RWPE2 (cell line): ENCODE measurements around the gene SLC35G3.
"Not testable (repeated sequence)": the region's sequence is repeated elsewhere in the genome, so short reads cannot be mapped to it uniquely, and the experiment has no call there.

Experiments used
- ATAC-seq: fragments of 200-7000 bp; cut with Tn5 transposase; 3 replicates; pipeline ENCODE4 v1.9.1; 2021; ENCODE audit warnings: low read depth
- DNase-seq: peaks from one replicate; pipeline ENCODE4 v3.0.0-alpha.2; 2020; ENCODE audit warnings: low spot score
- H3K27ac ChIP-seq: fragments of 450-650 bp; 2 replicates; pipeline ENCODE4 v1.5.1; 2017; ENCODE audit warnings: mild to moderate bottlenecking; ENCODE audit not compliant: poor library complexity, severe bottlenecking
- H3K27me3 ChIP-seq: fragments of 250-450 bp; sonication (Bioruptor Pico); 2 replicates; pipeline ENCODE4 v1.5.1; 2021; ENCODE audit warnings: mild to moderate bottlenecking, moderate library complexity; ENCODE audit not compliant: insufficient read depth, poor library complexity, severe bottlenecking
- H3K36me3 ChIP-seq: fragments of 250-450 bp; sonication (Bioruptor Pico); 2 replicates; pipeline ENCODE4 v1.5.1; 2020; ENCODE audit warnings: low read depth, mild to moderate bottlenecking, moderate library complexity
- H3K4me1 ChIP-seq: fragments of 250-450 bp; sonication (Bioruptor Pico); 2 replicates; pipeline ENCODE4 v1.5.1; 2021; ENCODE audit warnings: mild to moderate bottlenecking, moderate library complexity; ENCODE audit not compliant: insufficient read depth, poor library complexity, severe bottlenecking
- H3K4me3 ChIP-seq: fragments of 250-450 bp; sonication (Bioruptor Pico); 2 replicates; pipeline ENCODE4 v1.5.1; 2021; ENCODE audit warnings: mild to moderate bottlenecking, moderate library complexity; ENCODE audit not compliant: severe bottlenecking
- H3K9me3 ChIP-seq: fragments of 250-450 bp; sonication (Bioruptor Pico); 2 replicates; pipeline ENCODE4 v1.5.1; 2021; ENCODE audit warnings: mild to moderate bottlenecking, moderate library complexity; ENCODE audit not compliant: severe bottlenecking
- CTCF ChIP-seq: fragments of 450-650 bp; IDR thresholded peaks from one replicate; pipeline ENCODE4 v1.5.1; 2017; ENCODE audit warnings: mild to moderate bottlenecking, moderate library complexity; ENCODE audit not compliant: poor library complexity, severe bottlenecking

SLC35G3 gene

GRCh38 chr17:35183332-35183731, 10.9 kb downstream of the SLC35G3 start:
- TF ChIP-seq CTCF, result no peak
- Histone ChIP-seq H3K9me3 (no peaks in the 10 kb centered on the region), H3K27ac (no peak overlapping the region), H3K4me1 (peaks cover 12% of the 10 kb centered on the region), H3K4me3 (no peak overlapping the region), H3K27me3 (no peaks in the 10 kb centered on the region), H3K36me3 (no peaks in the 10 kb centered on the region)
- ATAC-seq, result no peak
- DNase-seq, result no peak

- H3K27me3 ChIP-seq, DNase-seq, H3K27ac ChIP-seq, H3K9me3 ChIP-seq, ATAC-seq, H3K36me3 ChIP-seq, H3K4me3 ChIP-seq, H3K4me1 ChIP-seq: not testable (repeated sequence)
Measured at GRCh38 chr17:35179379-35179778, 14.8 kb downstream of the SLC35G3 start.

GRCh38 chr17:35176897-35177296, 17.3 kb downstream of the SLC35G3 start:
- ATAC-seq (no peak), DNase-seq (no peak)
- H3K4me3 ChIP-seq, result no peak overlapping the region
- no peaks in the 10 kb centered on the region for H3K4me1 ChIP-seq
- TF ChIP-seq CTCF, result no peak
- H3K27me3 ChIP-seq, result no peaks in the 10 kb centered on the region
- H3K9me3 ChIP-seq, result no peaks in the 10 kb centered on the region
- no peak overlapping the region for H3K27ac ChIP-seq
- H3K36me3 ChIP-seq, result no peaks in the 10 kb centered on the region

- TF ChIP-seq CTCF, result no peak
- Histone ChIP-seq H3K9me3 (no peaks in the 10 kb centered on the region), H3K27ac (no peak overlapping the region), H3K36me3 (no peaks in the 10 kb centered on the region), H3K4me3 (no peak overlapping the region), H3K4me1 (peaks cover 4% of the 10 kb centered on the region), H3K27me3 (no peaks in the 10 kb centered on the region)
- DNase-seq, result no peak
- no peak for ATAC-seq
Measured at GRCh38 chr17:35175638-35176415, 18.4 kb downstream of the SLC35G3 start.

GRCh38 chr17:35174835-35175334, 19.3 kb downstream of the SLC35G3 start:
- peaks cover 4% of the 10 kb centered on the region for H3K4me1 ChIP-seq
- H3K9me3 ChIP-seq, result no peaks in the 10 kb centered on the region
- no peaks in the 10 kb centered on the region for H3K27me3 ChIP-seq
- no peak overlapping the region for H3K4me3 ChIP-seq
- no peak for ATAC-seq
- no peak for TF ChIP-seq CTCF
- no peak for DNase-seq
- no peaks in the 10 kb centered on the region for H3K36me3 ChIP-seq
- H3K27ac ChIP-seq, result no peak overlapping the region

- not testable (repeated sequence) for H3K4me3 ChIP-seq, ATAC-seq, H3K9me3 ChIP-seq, H3K27me3 ChIP-seq, H3K4me1 ChIP-seq, H3K27ac ChIP-seq, H3K36me3 ChIP-seq, DNase-seq
Measured at GRCh38 chr17:35172321-35172720, 21.9 kb downstream of the SLC35G3 start.
